NCI-H2171 treated with DMSO at 0.1 percent for 48 hours (cell line): ENCODE data around the gene DDIT4L.
"Not testable (repeated sequence)": the region's sequence is repeated elsewhere in the genome, so short reads cannot be mapped to it uniquely, and the experiment has no call there.

Experiments used
- DNase-seq: peaks from one replicate; lab custom pipeline; 2025; lab: John Stamatoyannopoulos, UW

The DDIT4L gene, protein sequence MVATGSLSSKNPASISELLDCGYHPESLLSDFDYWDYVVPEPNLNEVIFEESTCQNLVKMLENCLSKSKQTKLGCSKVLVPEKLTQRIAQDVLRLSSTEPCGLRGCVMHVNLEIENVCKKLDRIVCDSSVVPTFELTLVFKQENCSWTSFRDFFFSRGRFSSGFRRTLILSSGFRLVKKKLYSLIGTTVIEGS

DNA sequence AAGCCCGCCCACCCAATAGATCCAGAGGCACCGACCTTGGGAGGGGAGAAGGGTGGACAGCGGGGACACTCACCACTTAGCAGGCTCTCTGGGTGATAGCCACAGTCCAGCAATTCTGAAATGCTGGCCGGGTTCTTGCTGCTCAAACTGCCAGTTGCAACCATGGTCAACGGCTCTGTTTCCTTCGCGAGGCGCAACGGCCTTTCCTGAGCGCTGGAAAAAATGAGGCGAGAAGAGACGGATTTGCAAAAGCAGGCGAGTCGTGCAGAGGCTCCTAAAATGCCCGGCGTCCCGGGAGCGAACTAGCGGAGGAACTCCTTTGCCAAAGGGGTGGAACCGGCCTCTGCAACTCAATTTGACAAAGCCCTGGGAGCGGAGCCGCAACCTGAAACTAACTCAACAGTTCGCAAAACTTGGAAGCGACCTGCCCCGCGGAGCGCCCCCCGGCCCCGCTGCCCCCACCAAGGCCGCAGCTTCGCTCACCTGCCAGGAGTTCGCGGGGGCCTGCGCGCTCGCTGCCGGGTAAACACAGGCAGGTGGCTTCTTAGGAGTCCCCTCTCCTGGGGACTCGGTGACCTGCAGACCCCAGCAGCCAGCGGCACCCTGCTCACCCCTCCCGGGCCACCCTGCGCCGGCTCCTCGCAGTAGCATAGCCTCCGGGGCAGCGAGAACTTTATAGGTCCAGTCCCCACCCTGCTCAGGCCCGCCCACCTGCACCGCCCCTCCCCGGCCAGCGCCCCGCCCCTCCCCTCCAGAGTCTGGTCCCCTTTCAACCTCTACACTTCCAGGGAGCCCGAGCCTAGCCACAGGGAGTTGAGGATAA, at the start of gene DDIT4L:
Gene DDIT4L, minus strand, starts transcription at position 649 of the 823 bp plus-strand sequence. Its CDS starts 485 bp downstream, at position 164.
- DNase-seq = no peak

- no peak for DNase-seq
Observed at GRCh38 chr4:100240008-100240407, 49.7 kb upstream of the DDIT4L start.

GRCh38 chr4:100224721-100225120, 34.5 kb upstream of the DDIT4L start:
- DNase-seq = no peak

DNA sequence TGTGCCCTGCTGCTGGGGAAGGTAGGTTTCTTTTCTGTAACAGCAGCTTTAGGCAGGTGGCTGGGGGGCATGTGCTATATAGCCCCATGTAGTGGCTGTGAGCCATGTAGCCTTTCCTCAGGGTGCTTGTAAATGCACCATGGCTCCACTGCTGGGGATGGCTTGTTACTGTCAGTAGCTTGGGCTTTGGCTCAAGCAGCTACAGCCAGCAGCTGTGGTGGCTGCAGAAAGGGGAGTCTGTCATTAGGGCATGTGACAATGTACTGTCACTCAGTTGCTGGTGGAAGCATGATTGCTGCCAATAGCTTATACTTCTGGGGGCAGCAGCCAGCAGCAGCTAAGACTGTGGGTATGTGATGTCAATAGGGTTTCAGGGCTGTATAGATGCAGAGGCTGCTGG, 33.9 kb upstream of the DDIT4L start:
- no peak for DNase-seq

GRCh38 chr4:100208964-100209363, 18.7 kb upstream of the DDIT4L start:
- no peak for DNase-seq

DNA sequence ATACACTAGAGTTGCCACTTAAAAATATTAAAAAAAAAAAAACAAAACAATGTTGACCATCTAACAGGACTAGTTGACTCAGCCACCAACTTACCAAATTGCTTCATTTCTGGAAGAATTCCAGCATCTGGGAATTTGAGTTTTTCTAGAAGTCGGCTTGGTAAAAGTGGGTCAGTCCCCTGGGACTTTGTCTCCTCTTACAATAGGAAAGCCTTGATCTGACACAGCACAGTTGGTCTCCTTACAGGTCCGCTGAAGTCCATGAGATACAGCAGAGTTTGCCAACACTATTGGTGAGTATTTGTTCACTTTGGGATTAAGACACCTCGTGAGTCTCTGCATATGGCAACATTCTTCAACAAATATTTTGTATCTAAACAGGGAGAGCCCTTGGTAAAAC, 18.2 kb upstream of the DDIT4L start:
- DNase-seq = no peak

- no peak for DNase-seq
Observed at GRCh38 chr4:100206850-100207249, 16.6 kb upstream of the DDIT4L start.

DNA sequence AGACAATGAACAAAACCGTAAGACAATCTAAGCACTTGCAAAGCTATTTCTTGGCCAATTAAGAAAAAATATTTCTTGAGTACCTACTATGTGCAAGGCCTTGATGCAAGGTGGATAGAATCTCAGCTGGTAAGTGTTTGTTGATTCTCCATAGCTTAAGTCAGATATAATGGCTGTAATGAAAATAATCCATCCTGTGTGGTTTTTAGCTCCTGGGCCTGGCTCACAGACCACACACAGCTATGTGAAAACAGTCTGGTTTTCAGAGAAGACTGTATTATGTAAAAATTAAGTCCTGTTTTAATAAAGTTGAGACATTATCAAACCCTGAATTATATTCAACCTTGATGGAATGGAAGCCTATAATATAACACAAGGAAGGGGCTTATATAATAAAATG, 7.8 kb upstream of the DDIT4L start:
- no peak for DNase-seq

- DNase-seq = not testable (repeated sequence)
Observed at GRCh38 chr4:100196388-100197071, 6.3 kb upstream of the DDIT4L start.

DNA sequence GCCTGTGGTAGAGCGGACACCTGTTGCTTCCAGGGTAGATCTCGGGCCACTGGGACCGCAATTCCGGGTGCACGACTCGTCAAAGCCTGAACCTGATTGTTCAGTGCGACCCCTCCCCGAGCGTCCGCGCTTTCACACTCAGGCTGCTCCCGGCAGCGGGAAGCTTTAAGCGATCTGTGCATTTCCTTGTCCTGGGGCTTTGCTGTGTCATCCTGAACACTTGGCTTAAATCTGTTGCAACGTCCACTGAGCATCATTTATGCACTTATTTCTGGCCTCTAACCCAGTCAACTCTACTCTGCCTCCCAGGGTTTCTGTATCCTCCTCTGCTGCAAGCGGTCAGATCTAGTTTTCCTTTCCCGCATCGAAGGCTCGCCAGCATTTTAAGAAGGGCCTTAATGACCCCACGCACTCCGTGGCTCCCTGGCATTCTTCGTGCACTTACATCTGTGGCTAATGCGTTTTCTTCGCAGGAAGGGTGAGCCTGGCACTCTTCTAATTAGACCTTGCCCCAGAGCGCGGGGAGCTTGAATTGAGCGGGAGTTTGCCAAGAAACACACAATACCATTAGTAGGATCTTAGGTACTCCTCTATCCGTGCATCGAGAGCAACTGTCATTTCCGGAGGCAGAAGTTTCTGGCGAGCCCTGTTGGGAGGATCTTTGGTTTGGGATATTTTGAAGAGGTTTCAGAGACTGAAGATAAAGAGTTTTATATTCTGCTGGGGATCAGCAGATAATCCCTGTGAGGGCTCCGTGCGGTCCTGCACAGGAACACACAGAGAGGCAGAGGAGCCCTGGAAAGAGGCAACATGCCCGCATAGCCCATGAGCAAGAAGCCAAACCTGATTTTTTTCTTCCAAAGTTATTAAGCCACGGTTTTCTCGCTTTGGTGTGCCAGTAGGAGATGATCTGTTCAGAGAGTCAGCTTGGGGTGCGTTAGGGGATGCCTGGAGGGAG, 654 bp upstream of the DDIT4L start:
- DNase-seq = no peak

DNA sequence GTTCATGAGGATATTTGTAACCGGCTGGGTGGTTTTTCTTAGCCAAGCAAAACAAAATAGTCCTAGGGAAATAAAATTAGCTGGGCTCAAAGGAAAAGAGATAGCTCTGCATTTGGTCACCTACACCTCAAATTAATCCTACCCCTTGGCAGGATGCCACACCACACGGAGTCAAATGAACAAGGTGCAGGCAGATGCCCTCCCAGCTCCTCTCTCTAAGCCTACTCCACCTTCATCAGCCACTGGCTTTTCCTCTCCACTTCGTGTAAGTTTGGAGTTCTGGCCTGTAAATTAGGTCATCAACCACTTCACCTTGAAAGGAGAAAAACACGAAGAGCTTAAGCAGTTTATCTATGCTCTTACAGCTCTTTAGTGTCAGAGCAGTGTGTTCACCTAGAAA, 1.4 kb downstream of the DDIT4L start:
- DNase-seq = peak; percentile 10

GRCh38 chr4:100187781-100188180, 2.5 kb downstream of the DDIT4L start:
- DNase-seq = no peak

- no peak for DNase-seq
Observed at GRCh38 chr4:100184787-100185186, 5.5 kb downstream of the DDIT4L start.

DNA sequence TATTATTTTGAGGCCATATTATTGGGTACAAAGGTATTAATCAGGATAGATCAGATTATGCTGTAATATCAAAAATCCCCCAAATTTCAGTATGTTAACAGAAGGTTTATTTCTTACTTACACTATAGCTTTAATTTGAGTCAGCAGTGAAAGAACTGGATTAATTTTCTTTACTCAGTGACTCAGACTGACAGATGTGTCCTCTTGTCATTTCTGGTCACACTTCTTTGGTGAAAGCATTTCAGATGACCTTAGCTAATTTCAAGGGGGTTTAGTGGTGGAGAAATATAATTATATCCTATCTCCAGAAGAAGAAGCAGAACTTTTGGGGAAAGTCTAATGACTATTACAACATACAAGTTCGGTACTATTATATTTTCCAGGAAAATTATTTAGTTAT, 12.4 kb downstream of the DDIT4L start:
- no peak for DNase-seq

DNA sequence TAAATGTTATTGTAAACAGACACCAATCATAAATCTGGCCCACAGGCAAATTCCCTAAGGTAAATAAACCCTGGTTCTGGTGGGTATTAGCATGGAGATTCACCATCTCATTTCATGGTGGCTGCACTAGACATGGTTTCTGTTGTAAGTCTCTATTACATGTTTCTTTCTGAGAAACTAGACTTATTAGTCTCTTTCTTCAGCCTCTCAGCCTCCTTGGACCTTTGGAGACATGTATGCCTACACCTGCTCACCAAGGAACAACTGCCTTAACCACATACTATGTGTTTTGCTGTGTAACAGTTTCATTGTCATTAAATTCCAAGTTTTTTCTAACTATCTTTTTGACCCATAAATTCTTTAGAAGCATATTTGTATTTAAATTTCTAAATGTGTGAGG, 13.1 kb downstream of the DDIT4L start:
- DNase-seq = no peak

GRCh38 chr4:100175858-100176257, 14.4 kb downstream of the DDIT4L start:
- no peak for DNase-seq

DNA sequence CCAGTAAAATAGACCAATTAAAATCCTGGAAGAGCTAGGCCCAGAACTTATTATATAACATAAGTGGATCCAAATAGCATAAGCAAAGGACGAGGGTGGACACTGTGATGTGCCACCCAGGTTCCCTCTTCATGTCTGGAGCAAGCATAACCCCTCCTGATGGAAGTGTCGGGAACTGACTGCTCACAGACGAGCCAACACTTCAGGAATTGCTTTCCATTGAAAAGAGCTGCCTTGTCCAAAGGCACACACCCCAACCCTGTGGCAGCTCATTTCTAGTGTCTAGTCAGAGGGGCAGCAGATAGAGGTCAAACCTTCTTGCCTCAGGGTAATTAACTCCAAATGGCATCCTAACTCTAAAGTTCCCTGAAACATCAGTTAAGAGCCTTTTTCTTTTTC, 15.3 kb downstream of the DDIT4L start:
- no peak for DNase-seq

- DNase-seq = no peak
Observed at GRCh38 chr4:100170986-100171385, 19.3 kb downstream of the DDIT4L start.

GRCh38 chr4:100169491-100170485, 20.5 kb downstream of the DDIT4L start:
- no peak for DNase-seq

- DNase-seq = no peak
Observed at GRCh38 chr4:100168521-100168920, 21.7 kb downstream of the DDIT4L start.
